IMR-90 (cell line): ENCODE measurements around the gene IRF2. TPM values are rescaled to one million over a fixed set of nuclear protein-coding genes. Genes with fewer than 3 reads are reported as not detected.
"Not testable (repeated sequence)": the region's sequence is repeated elsewhere in the genome, so short reads cannot be mapped to it uniquely, and the experiment has no call there.

Experiments used
- ATAC-seq: fragments of 200-7000 bp; cut with Tn5 transposase; 2 replicates; pipeline ENCODE4 v1.9.1; 2020; ENCODE audit warnings: low read depth, mild to moderate bottlenecking, moderate library complexity
- BruUV-seq: library from RNA; stranded (reverse); fragments of 400-500 nt; replicated peaks from 2 replicates; lab custom pipeline; 2021; lab: Mats Ljungman, UMichigan
- CTCF ChIA-PET: fragments of 300-600 bp; formaldehyde crosslinking; extraction: SDS; loops from one replicate; lab custom pipeline; 2021; ENCODE audit warnings: antibody characterized with exemption; lab: Yijun Ruan, JAX
- POLR2A ChIA-PET: fragments of 300-600 bp; sonication (Branson Sonifier 250); formaldehyde crosslinking; loops from one replicate; lab custom pipeline; 2022; ENCODE audit warnings: antibody characterized with exemption; ENCODE audit not compliant: unreplicated experiment; lab: Charles Lee
- DNase-seq: peaks from one replicate; pipeline ENCODE4 v3.0.0; 2013
- H2AFZ ChIP-seq: replicated peaks from 2 replicates; pipeline ENCODE3; 2013; ENCODE audit warnings: low read length, mild to moderate bottlenecking; ENCODE audit not compliant: poor library complexity
- H2AK5ac ChIP-seq: 2 replicates; pipeline ENCODE4 v1.6.1; 2013; ENCODE audit warnings: low read depth, low read length, inconsistent platforms
- H2AK9ac ChIP-seq: replicated peaks from 2 replicates; pipeline ENCODE3; 2013; ENCODE audit warnings: mild to moderate bottlenecking, low read depth, low read length, moderate library complexity; ENCODE audit not compliant: poor library complexity
- H2BK120ac ChIP-seq: 2 replicates; pipeline ENCODE4 v1.6.1; 2013; ENCODE audit warnings: low read depth, low read length, inconsistent platforms
- H2BK15ac ChIP-seq: 3 replicates; pipeline ENCODE4 v1.6.1; 2013; ENCODE audit warnings: low read depth, low read length, inconsistent platforms
- H2BK20ac ChIP-seq: 2 replicates; pipeline ENCODE4 v1.6.1; 2013; ENCODE audit warnings: low read depth, mild to moderate bottlenecking, inconsistent platforms, low read length, moderate library complexity
- H2BK5ac ChIP-seq: 2 replicates; pipeline ENCODE4 v1.6.1; 2013; ENCODE audit warnings: mild to moderate bottlenecking, low read depth, low read length, inconsistent platforms; ENCODE audit not compliant: poor library complexity, severe bottlenecking
- H3K14ac ChIP-seq: replicated peaks from 2 replicates; pipeline ENCODE4 v1.6.1; 2013; ENCODE audit warnings: low read depth, low read length, inconsistent platforms
- H3K18ac ChIP-seq: 2 replicates; pipeline ENCODE4 v1.6.1; 2013; ENCODE audit warnings: low read depth, low read length, control low read depth
- H3K23ac ChIP-seq: 2 replicates; pipeline ENCODE4 v1.6.1; 2013; ENCODE audit warnings: low read depth, low read length, inconsistent platforms
- H3K27ac ChIP-seq: 2 replicates; pipeline ENCODE4 v1.5.1; 2013; ENCODE audit warnings: mild to moderate bottlenecking, control low read depth, low read length; ENCODE audit not compliant: insufficient read depth
- H3K27me3 ChIP-seq: 2 replicates; pipeline ENCODE4 v1.6.1; 2013; ENCODE audit warnings: low read length; ENCODE audit not compliant: control insufficient read depth, insufficient read depth
- H3K36me3 ChIP-seq: 2 replicates; pipeline ENCODE4 v1.6.1; 2013; ENCODE audit warnings: low read length, mixed read lengths; ENCODE audit not compliant: control insufficient read depth, insufficient read depth
- H3K4ac ChIP-seq: 2 replicates; pipeline ENCODE4 v1.6.1; 2013; ENCODE audit warnings: low read depth, low read length, inconsistent platforms
- H3K4me1 ChIP-seq: 2 replicates; pipeline ENCODE4 v1.6.1; 2013; ENCODE audit warnings: low read length, mixed read lengths; ENCODE audit not compliant: control insufficient read depth, insufficient read depth
- H3K4me2 ChIP-seq: 2 replicates; pipeline ENCODE4 v1.6.1; 2013; ENCODE audit warnings: low read depth, mild to moderate bottlenecking, control low read depth, low read length, moderate library complexity
- H3K4me3 ChIP-seq: 2 replicates; pipeline ENCODE4 v1.5.1; 2013; ENCODE audit warnings: low read depth, mild to moderate bottlenecking, control low read depth, low read length, moderate library complexity; ENCODE audit not compliant: insufficient read depth
- H3K56ac ChIP-seq: 2 replicates; pipeline ENCODE4 v1.6.1; 2013; ENCODE audit warnings: low read length, inconsistent platforms; ENCODE audit not compliant: insufficient read depth; ENCODE audit errors: extremely low read depth
- H3K79me1 ChIP-seq, 2 experiments: 2 replicates each; pipeline ENCODE4 v1.6.1; 2013; ENCODE audit warnings: low read length in 2 of 2, inconsistent platforms in 1 of 2, low read depth in 1 of 2
- H3K9ac ChIP-seq: 2 replicates; pipeline ENCODE4 v1.6.1; 2013; ENCODE audit warnings: low read depth, low read length, control low read depth
- H3K9me1 ChIP-seq: 2 replicates; pipeline ENCODE4 v1.6.1; 2013; ENCODE audit warnings: low read length, inconsistent platforms; ENCODE audit not compliant: insufficient read depth
- H3K9me3 ChIP-seq: 2 replicates; pipeline ENCODE4 v1.6.1; 2013; ENCODE audit warnings: low read length; ENCODE audit not compliant: control insufficient read depth, insufficient read depth
- H4K20me1 ChIP-seq: 2 replicates; pipeline ENCODE4 v1.6.1; 2013; ENCODE audit warnings: low read length, inconsistent platforms; ENCODE audit not compliant: insufficient read depth
- H4K5ac ChIP-seq: 2 replicates; pipeline ENCODE4 v1.6.1; 2013; ENCODE audit warnings: mild to moderate bottlenecking, low read depth, low read length, control low read depth
- H4K8ac ChIP-seq, 2 experiments: 2 replicates each; pipeline ENCODE4 v1.6.1; 2013; ENCODE audit warnings: low read depth in 2 of 2, low read length in 2 of 2, control low read depth in 1 of 2, inconsistent platforms in 1 of 2
- H4K91ac ChIP-seq: 2 replicates; pipeline ENCODE4 v1.6.1; 2013; ENCODE audit warnings: low read depth, low read length, inconsistent platforms; ENCODE audit not compliant: insufficient read depth
- BHLHE40 ChIP-seq: fragments of 150-350 bp; IDR thresholded peaks from 2 replicates; pipeline ENCODE4 v1.6.1; 2016; ENCODE audit warnings: mild to moderate bottlenecking, low read depth, low read length
- CEBPB ChIP-seq: IDR thresholded peaks from 2 replicates; pipeline ENCODE4 v1.6.1; 2012; ENCODE audit warnings: low read depth, low read length, improper control_type of control experiment
- WGBS, 2 experiments: methylation state at CpG; one replicate each; pipeline versions ENCODE4 v1.1.5 to v1.1.7; 2013; ENCODE audit warnings: missing lambda C conversion rate in 2 of 2; ENCODE audit not compliant: insufficient read length in 1 of 2; ENCODE audit errors: extremely low coverage in 2 of 2; 5-methylcytosine and 5-hydroxymethylcytosine counted together
- dilution Hi-C: fragments of 300-500 bp; cut with HindIII; formaldehyde crosslinking; loops from one replicate; pipeline ENCODE4 v1.14.3; 2018; ENCODE audit warnings: low sequenced_read_pairs; ENCODE audit not compliant: unreplicated experiment
- in situ Hi-C: fragments of 300-500 bp; cut with MboI; formaldehyde crosslinking; loops from 3 replicates; pipeline ENCODE4 v1.14.3; 2019; ENCODE audit warnings: low sequenced_read_pairs, inconsistent platforms, mixed read lengths
- intact Hi-C: fragments of 100-400 bp; cut with micrococcal nuclease; formaldehyde crosslinking; loops from 2 replicates; pipeline ENCODE4 v1.10.0; 2022
- polyA plus RNA-seq, 3 experiments: library from polyadenylated mRNA; depleted of rRNA; stranded (reverse); fragments of >200 nt; gene quantifications; 2 replicates each; pipeline ENCODE4 v1.2.3, GENCODE V29; 2012; ENCODE audit warnings: low replicate concordance in 1 of 3
- total RNA-seq: library from RNA; depleted of rRNA; stranded (reverse); fragments of >200 nt; gene quantifications from 2 replicates; pipeline ENCODE4 v1.2.3, GENCODE V29; 2012

IRF2 gene
- total and polyA plus RNA-seq, 2 of the 4 experiments (the other 2 are of a cell fraction), result 16.5 to 21.9 TPM

DNA sequence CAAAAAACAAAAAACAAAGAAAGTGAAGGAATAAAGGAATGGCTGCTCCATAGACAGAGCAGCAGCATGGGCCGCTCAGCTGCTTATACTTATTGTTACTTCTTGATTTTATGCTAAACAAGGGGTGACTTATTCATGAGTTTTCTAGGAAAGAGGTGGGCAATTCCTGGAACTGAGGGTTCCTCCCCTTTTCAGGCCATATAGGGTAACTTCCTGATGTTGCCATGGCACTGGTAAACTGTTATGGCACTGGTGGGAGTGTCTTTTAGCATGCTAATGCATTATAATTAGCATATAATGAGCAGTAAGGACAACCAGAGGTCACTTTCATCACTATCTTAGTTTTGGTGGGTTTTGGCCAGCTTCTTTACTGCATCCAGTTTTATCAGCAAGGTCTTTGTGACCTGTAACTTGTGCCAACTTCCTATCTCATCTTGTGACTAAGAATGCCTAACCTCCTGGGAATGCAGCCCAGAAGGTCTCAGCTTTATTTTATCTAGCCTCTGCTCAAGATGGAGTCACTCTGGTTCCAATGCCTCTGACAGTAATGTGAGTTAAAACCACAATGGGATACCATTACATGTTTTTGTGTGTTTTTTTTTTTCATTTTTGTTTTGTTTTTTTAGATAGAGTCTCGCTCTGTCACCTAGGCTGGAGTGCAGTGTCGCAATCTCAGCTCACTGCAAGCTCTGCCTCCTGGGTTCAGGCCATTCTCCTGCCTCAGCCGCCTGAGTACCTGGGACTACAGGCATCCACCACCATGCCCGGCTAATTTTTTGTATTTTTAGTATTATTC is 134.8 kb downstream of the IRF2 start:
- H3K23ac ChIP-seq, H3K9ac ChIP-seq, H3K4me1 ChIP-seq, CTCF ChIA-PET, in situ Hi-C loops, H3K14ac ChIP-seq, H2BK5ac ChIP-seq, H2AK5ac ChIP-seq, H2AFZ ChIP-seq, intact Hi-C loops, H4K20me1 ChIP-seq, H3K56ac ChIP-seq, H2BK15ac ChIP-seq, H4K8ac ChIP-seq, H3K27ac ChIP-seq, dilution Hi-C loops, BruUV-seq, H3K36me3 ChIP-seq, H3K4me3 ChIP-seq, H2BK20ac ChIP-seq, H4K91ac ChIP-seq, H3K27me3 ChIP-seq, H3K4me2 ChIP-seq, H3K18ac ChIP-seq, H4K5ac ChIP-seq, H3K79me1 ChIP-seq, POLR2A ChIA-PET, H3K9me1 ChIP-seq, H2AK9ac ChIP-seq, H3K9me3 ChIP-seq: not testable (repeated sequence)
- peak; percentile 46 for ATAC-seq
- TF ChIP-seq CEBPB (peak; percentile 86), BHLHE40 (0 out of 2 replicates have a peak, but pooled peaks have one; percentile 12)
- Histone ChIP-seq H3K4ac (peak overlapping the region; percentile 32; the same call in 1 of the 2 replicates), H2BK120ac (peak overlapping the region; percentile 19; the same call in 1 of the 2 replicates)
- DNase-seq, result peak; percentile 70
- WGBS, 2 experiments, result no CpG with 5 or more reads among the region's 5 CpGs
